HUES64 (cell line): ENCODE data around the gene AHCYL1.

Experiments
- H3K27ac ChIP-seq: 2 replicates; pipeline ENCODE4 v1.7.0; 2013; ENCODE audit warnings: low read depth, low read length, inconsistent platforms
- H3K27me3 ChIP-seq: 2 replicates; pipeline ENCODE4 v1.6.1; 2013; ENCODE audit warnings: mild to moderate bottlenecking, low read length; ENCODE audit not compliant: insufficient read depth
- H3K36me3 ChIP-seq: 2 replicates; pipeline ENCODE4 v1.6.1; 2013; ENCODE audit warnings: mild to moderate bottlenecking, low read length; ENCODE audit not compliant: insufficient read depth
- H3K4me1 ChIP-seq: 2 replicates; pipeline ENCODE4 v1.6.1; 2013; ENCODE audit warnings: mild to moderate bottlenecking, low read length, moderate library complexity; ENCODE audit not compliant: insufficient read depth
- H3K4me3 ChIP-seq: 2 replicates; pipeline ENCODE4 v1.5.1; 2013; ENCODE audit warnings: mild to moderate bottlenecking, low read length, moderate library complexity
- H3K9ac ChIP-seq: 2 replicates; pipeline ENCODE4 v1.6.1; 2013; ENCODE audit warnings: mild to moderate bottlenecking, low read depth, low read length
- H3K9me3 ChIP-seq: 2 replicates; pipeline ENCODE4 v1.6.1; 2013; ENCODE audit warnings: low read depth, low read length; ENCODE audit not compliant: insufficient read depth
- WGBS: fragments of 150-250, 120-280 bp; methylation state at CpG from one replicate; pipeline ENCODE4 v1.1.7; 2013; ENCODE audit warnings: missing lambda C conversion rate; 5-methylcytosine and 5-hydroxymethylcytosine counted together

AHCYL1 gene

DNA sequence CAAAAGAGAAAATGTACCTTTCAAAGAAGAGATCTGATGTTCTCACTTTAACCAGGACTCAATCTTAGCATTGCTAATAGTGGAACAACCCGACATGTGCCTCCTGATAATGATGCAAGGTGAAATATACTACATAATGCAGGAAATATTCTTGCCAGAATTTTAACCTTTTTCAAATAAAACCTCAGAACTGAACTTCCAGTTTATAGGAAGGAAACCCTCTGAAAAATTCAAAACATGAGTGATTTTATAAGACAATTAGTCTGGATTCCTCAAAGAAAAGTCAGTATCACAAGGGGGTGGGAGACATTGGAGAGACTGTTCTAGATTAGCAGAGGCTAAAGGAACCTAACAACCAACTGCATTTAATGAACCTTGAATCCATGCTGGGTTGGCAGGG lies 18.1 kb downstream of the AHCYL1 start:
- H3K4me1 ChIP-seq = peaks cover 59% of the 10 kb centered on the region
- H3K27me3 ChIP-seq = no peaks in the 10 kb centered on the region

DNA sequence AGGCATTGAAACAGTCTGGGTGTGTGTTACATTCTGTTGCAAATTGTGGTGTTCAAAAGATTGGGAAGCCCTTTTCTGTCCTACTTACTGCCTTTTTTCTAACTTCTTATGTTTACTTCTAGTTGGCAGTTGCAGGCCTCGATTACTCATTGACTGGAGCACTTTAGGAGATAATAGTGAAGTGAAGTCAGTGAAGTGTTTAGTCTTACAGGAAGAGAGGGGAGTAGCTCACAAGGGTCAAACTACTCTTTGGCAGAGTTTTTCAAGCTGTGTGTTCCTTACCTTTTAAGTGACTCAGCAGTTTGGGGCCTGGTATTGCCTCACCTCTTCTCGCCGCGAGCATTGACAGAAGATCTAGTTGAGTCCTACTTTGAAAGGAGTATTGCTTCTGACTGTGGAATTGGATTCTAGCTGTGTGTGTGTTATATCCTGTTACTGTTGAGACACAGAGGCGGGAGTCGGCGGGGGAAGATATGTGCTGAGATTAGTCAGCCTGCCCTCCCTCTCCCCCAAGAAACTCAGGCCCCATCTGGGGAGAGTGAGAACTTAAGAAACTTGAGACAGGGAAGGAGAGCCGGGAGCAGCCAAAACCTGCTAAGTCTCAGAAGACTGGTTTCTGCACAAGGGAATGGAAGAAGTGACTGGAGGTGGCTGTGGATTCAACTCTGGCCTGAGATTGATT lies 19.3 kb downstream of the AHCYL1 start:
- 35% methylated on average over 5 of the region's 8 CpGs for WGBS
- H3K4me3 ChIP-seq = peak overlapping the region; percentile 32

More for the DNA sequence above, 18.1 kb downstream of the AHCYL1 start:
- Histone ChIP-seq H3K9me3 (no peaks in the 10 kb centered on the region), H3K36me3 (no peaks in the 10 kb centered on the region; the same call in 1 of the 2 replicates), H3K9ac (no peak overlapping the region), H3K27ac (no peak overlapping the region; the same call in 1 of the 2 replicates), H3K4me3 (no peak overlapping the region)
- 78% methylated on average over 1 of the region's 1 CpG for WGBS

DNA sequence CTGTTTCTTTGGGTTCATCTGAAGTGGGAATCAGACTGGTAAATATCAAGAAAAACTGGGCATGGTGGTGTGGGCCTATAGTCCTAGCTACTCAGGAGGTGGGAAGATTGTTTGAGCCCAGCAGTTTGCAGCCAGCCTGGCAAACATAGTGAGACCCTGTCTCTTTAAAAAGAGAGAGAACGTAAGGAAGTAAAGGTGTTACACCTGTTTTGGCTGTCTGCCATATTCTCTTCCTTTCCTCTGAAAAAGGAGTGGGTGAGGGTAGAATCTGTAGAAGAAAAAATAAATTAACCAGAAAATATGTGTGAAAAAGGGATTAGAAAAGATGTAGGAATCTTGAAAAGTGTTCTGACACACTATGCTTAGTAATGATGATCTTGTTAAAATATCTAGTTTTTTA lies 20.0 kb downstream of the AHCYL1 start:
- Histone ChIP-seq H3K9me3 (no peaks in the 10 kb centered on the region), H3K9ac (peak overlapping the region; percentile 37; the same call in 1 of the 2 replicates), H3K27me3 (no peaks in the 10 kb centered on the region), H3K36me3 (peaks cover 9% of the 10 kb centered on the region), H3K4me1 (peaks cover 60% of the 10 kb centered on the region), H3K27ac (peak overlapping the region; percentile 71), H3K4me3 (peak overlapping the region; percentile 32)
- WGBS = 56% methylated on average over 1 of the region's 1 CpG

More for the DNA sequence above, 19.3 kb downstream of the AHCYL1 start:
- Histone ChIP-seq H3K27ac (peak overlapping the region; percentile 71), H3K27me3 (no peaks in the 10 kb centered on the region), H3K9me3 (no peaks in the 10 kb centered on the region), H3K4me1 (peaks cover 60% of the 10 kb centered on the region), H3K9ac (peak overlapping the region; percentile 37), H3K36me3 (peaks cover 2% of the 10 kb centered on the region)

DNA sequence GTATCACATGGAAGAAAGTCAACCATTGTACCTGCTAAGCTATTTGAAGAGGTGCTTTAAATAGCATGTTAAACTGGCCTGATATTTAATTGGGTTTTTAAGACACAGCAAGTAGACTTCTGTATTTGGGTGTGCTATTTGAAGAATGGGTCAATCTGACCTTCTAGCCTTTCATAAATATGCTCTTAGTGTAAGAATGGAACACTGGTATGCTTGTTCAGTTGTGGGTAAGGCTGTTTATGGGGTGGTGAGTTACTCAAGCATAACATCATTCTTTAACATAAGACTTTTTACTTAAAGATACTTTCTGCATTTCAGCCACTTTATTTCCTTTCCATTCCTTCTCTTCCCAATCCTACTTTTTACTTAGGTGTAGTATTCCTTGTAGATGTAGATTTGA lies 21.4 kb downstream of the AHCYL1 start:
- Histone ChIP-seq H3K9ac (no peak overlapping the region), H3K36me3 (peaks cover 23% of the 10 kb centered on the region), H3K4me3 (no peak overlapping the region; the same call in 1 of the 2 replicates), H3K27ac (no peak overlapping the region), H3K27me3 (no peaks in the 10 kb centered on the region), H3K4me1 (peaks cover 60% of the 10 kb centered on the region), H3K9me3 (no peaks in the 10 kb centered on the region)

DNA sequence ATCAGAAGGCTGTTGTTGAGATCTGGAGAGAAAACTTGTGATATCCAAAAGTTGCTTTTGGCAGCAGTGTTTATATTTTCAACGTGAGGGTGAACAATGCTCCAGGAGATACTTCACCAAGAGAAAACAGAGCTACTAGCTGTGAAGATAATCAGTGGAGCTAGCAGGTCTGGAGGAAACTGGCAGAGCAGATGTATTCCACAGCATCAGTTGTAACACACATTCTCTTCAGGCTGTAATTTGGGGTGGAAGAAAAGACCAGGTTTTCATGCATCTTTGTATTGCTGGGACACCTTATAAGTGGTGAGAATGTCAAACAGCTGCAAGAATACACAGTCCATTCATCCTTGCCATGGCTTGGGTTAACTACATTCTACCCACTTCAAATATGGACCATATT lies 22.0 kb downstream of the AHCYL1 start:
- Histone ChIP-seq H3K27me3 (no peaks in the 10 kb centered on the region), H3K4me3 (no peak overlapping the region), H3K4me1 (peaks cover 60% of the 10 kb centered on the region), H3K9ac (no peak overlapping the region), H3K9me3 (no peaks in the 10 kb centered on the region), H3K36me3 (peaks cover 28% of the 10 kb centered on the region), H3K27ac (no peak overlapping the region)
- WGBS = 48% methylated on average over 1 of the region's 1 CpG

DNA sequence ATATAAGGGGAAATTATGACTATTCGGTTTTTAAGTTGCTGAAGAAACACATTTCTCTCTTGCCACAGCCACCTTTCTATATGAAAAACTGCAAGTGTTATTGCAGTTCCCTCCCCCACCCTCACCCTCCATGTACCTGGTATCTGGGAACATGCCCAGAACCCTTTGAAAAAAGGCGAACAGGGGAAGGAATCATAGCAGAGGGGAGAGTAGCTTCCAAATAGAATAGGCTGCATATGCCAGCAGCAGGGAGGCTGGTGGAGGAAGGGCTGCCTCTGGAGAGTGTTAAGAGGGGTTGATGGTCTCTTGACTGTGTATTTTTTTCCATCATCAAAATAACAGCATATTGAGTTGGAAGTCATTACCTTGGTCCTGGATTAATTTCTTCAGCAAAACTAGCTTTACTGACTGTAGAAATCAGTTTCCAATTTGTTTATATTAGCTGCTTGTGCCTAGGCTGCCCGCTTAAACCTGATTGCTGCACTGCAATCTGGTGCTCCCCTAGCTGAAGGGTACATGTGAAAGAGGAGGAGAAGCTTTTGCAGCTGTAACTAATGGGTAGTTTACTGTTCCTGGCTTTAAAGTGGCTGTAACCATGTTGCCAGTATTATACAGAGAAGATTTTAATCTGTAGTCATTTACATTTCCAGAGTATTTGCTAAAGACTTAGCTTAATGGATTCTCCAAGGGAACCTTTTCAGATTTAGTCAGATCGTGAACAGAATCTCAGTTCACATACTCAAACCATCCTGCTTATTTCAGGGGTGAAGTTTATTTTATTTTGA lies 22.7 kb downstream of the AHCYL1 start:
- Histone ChIP-seq H3K4me3 (no peak overlapping the region), H3K36me3 (peaks cover 36% of the 10 kb centered on the region), H3K4me1 (peaks cover 56% of the 10 kb centered on the region), H3K9me3 (no peaks in the 10 kb centered on the region), H3K27ac (peak overlapping the region; percentile 28; the same call in 1 of the 2 replicates), H3K27me3 (no peaks in the 10 kb centered on the region), H3K9ac (no peak overlapping the region)
- 40% methylated on average over 2 of the region's 4 CpGs for WGBS

DNA sequence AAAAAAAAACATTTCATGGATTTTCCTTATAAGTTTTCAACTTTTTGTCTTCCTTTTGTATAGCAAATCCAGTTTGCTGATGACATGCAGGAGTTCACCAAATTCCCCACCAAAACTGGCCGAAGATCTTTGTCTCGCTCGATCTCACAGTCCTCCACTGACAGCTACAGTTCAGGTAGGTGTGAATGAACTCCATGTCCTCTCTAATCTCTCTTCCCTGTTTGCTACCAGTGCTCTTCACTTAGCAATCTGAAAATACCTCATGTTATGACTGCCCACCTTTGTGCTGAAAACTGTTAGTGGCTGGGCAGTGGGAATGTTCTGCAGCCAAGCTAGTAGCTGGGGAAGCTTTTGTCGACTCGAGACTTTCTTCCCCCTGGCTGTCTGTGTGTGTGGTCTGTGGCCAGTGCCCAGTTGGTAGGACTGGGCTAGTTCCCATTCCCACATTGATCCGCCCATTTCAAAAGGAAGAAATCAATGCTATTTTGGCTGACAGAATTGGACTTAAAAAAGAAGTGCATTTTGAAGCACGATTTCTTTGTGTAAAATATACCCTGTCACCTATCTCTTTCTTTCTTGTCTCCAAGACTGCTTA lies 24.5 kb downstream of the AHCYL1 start:
- H3K4me3 ChIP-seq = no peak overlapping the region
- 96% methylated on average over 7 of the region's 7 CpGs for WGBS
- H3K27ac ChIP-seq = no peak overlapping the region
- peaks cover 37% of the 10 kb centered on the region for H3K4me1 ChIP-seq
- H3K27me3 ChIP-seq = no peaks in the 10 kb centered on the region
- peaks cover 49% of the 10 kb centered on the region for H3K36me3 ChIP-seq
- H3K9ac ChIP-seq = no peak overlapping the region
- no peaks in the 10 kb centered on the region for H3K9me3 ChIP-seq

DNA sequence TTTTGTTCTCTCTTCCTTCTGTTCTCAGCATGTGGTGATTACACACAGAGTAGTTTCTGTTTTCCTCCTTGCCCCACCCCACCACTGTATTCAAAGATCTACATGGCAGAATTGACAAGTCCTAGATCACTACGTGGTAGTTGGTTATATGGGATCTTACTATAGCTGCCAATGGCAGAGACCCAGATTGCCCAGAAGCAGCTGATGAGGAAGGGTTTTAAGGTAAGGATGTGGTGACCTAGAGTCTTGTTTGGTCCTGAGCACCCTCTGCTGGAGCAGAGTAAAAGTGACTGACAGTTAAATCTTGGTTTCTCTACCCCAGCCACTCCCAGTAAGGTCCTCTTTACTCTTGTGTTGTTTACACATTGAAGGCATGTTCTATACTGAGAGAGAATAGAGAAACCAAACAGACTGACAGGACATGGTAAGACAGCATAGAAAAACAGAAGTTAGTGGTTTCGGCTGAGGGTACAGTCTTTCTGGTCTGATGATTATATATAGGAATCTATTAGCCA lies 27.0 kb downstream of the AHCYL1 start:
- Histone ChIP-seq H3K9ac (no peak overlapping the region), H3K9me3 (no peaks in the 10 kb centered on the region), H3K36me3 (peaks cover 75% of the 10 kb centered on the region), H3K27me3 (no peaks in the 10 kb centered on the region), H3K4me3 (no peak overlapping the region), H3K4me1 (peaks cover 12% of the 10 kb centered on the region), H3K27ac (no peak overlapping the region)
- 82% methylated on average over 2 of the region's 2 CpGs for WGBS

DNA sequence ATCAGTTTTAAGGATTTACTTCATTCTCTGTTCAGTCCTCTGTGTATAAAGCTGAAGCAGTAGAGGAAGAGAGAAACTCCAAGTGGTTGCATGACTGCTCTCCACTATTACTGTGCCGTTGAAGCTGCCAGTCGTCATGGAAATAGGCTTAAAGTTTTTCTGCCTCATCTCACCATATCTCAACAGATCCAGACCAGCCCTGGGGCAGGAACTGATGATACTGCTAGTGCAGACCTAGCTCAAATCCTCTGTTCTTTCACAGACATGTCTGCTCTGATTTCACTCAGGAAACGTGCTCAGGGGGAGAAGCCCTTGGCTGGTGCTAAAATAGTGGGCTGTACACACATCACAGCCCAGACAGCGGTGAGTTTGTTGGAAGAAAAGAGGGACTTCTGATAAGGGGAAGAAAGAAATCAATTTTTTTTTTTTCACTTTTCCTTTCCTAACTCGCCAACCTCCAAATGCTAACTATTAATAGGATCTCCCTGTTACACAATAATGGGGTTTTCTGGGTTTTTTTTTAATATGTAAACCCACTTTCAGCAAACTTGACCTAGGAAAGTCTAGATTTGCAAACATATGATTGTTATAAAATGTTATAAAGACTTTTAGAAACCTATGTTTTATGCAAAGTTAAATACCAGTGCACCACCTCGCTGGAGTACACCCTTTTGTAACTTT lies 27.7 kb downstream of the AHCYL1 start:
- Histone ChIP-seq H3K27me3 (no peaks in the 10 kb centered on the region), H3K36me3 (peaks cover 81% of the 10 kb centered on the region), H3K9ac (no peak overlapping the region), H3K4me3 (no peak overlapping the region), H3K9me3 (no peaks in the 10 kb centered on the region), H3K27ac (no peak overlapping the region), H3K4me1 (peaks cover 6% of the 10 kb centered on the region)
- 94% methylated on average over 5 of the region's 6 CpGs for WGBS

DNA sequence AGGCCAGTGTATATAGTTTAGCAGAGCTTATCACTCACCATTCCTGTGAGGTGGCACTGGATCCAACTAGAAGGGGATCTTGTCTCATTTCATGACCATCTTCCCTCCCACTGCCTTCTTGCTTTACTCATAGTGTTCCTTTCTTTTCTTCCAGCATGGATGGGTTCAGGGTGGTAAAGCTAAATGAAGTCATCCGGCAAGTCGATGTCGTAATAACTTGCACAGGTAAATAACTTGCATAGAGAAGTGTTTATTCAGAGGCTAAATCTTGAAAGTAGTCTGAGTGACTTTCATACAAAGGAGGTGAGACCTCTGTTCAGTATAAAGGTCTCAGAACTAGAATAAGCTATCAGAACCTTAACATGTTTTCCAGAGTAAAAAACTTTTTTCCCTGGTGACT lies 33.2 kb downstream of the AHCYL1 start:
- H3K9me3 ChIP-seq = no peaks in the 10 kb centered on the region

More for the DNA sequence above, 33.2 kb downstream of the AHCYL1 start:
- no peak overlapping the region for H3K4me3 ChIP-seq
- 95% methylated on average over 3 of the region's 3 CpGs for WGBS
- no peak overlapping the region for H3K27ac ChIP-seq
- H3K27me3 ChIP-seq = no peaks in the 10 kb centered on the region
- H3K36me3 ChIP-seq = peaks cover 96% of the 10 kb centered on the region
- H3K4me1 ChIP-seq = no peaks in the 10 kb centered on the region
- H3K9ac ChIP-seq = no peak overlapping the region
